ENCODE data around the gene OR2A7.
"Not testable (repeated sequence)": the region's sequence is repeated elsewhere in the genome, so short reads cannot be mapped to it uniquely, and the experiment has no call there.

OR2A7 gene, protein sequence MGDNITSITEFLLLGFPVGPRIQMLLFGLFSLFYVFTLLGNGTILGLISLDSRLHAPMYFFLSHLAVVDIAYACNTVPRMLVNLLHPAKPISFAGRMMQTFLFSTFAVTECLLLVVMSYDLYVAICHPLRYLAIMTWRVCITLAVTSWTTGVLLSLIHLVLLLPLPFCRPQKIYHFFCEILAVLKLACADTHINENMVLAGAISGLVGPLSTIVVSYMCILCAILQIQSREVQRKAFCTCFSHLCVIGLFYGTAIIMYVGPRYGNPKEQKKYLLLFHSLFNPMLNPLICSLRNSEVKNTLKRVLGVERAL

GRCh38 chr7:144264692-144265091 lies at the start of gene OR2A7:
TSS of gene OR2A7 (minus strand) at chr7:144264792. CDS start at chr7:144259628, 5,164 bp downstream.
- not testable (repeated sequence) for H3K27ac ChIP-seq (ENCODE audit: low read depth, low read length); H3K4me3 ChIP-seq (ENCODE audit: low read depth, low read length); H3K9ac ChIP-seq (ENCODE audit: low read length); H3K36me3 ChIP-seq (ENCODE audit: control insufficient read depth, insufficient read depth, low read length); H3K9me3 ChIP-seq (ENCODE audit: control insufficient read depth, insufficient read depth, low read depth, low read length); H3K27me3 ChIP-seq (ENCODE audit: control insufficient read depth, insufficient read depth, low read length); H3K4me1 ChIP-seq (ENCODE audit: control insufficient read depth, insufficient read depth, low read length)

- not testable (repeated sequence) for H3K4me3 ChIP-seq (ENCODE audit: low read depth, low read length); H3K4me1 ChIP-seq (ENCODE audit: control insufficient read depth, insufficient read depth, low read length); H3K9ac ChIP-seq (ENCODE audit: low read length); H3K36me3 ChIP-seq (ENCODE audit: control insufficient read depth, insufficient read depth, low read length); H3K27me3 ChIP-seq (ENCODE audit: control insufficient read depth, insufficient read depth, low read length); H3K9me3 ChIP-seq (ENCODE audit: control insufficient read depth, insufficient read depth, low read depth, low read length); H3K27ac ChIP-seq (ENCODE audit: low read depth, low read length)
Observed at GRCh38 chr7:144311872-144312469, 47.4 kb upstream of the OR2A7 start, which contains the start of gene OR2A1. TSS of gene OR2A1 (plus strand) at chr7:144312419. CDS start at chr7:144318125, 5,706 bp downstream.

GRCh38 chr7:144311218-144311617 lies 46.6 kb upstream of the OR2A7 start:
- not testable (repeated sequence) for H3K36me3 ChIP-seq (ENCODE audit: control insufficient read depth, insufficient read depth, low read length); H3K4me3 ChIP-seq (ENCODE audit: low read depth, low read length); H3K9me3 ChIP-seq (ENCODE audit: control insufficient read depth, insufficient read depth, low read depth, low read length); H3K9ac ChIP-seq (ENCODE audit: low read length); H3K27me3 ChIP-seq (ENCODE audit: control insufficient read depth, insufficient read depth, low read length); H3K4me1 ChIP-seq (ENCODE audit: control insufficient read depth, insufficient read depth, low read length); H3K27ac ChIP-seq (ENCODE audit: low read depth, low read length)

DNA sequence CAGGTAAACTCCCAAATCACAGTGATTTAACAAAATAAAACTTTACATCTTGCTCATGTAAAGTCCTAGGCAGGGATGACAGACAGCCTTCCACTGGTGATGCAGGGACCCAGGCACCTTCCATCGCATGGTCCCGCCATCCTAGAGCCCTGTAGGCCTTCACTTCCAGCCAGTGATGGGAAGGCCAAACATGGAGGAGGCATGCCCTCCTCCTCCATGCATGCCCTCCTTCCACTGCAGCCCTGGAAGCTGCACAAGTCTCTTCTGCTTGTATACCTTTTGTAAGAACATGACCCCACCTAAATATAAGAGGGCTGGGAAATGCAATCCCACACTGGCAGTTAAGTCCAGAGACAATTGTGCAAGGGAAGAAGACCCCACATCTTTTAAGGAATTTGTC lies 45.1 kb upstream of the OR2A7 start:
- not testable (repeated sequence) for H3K27ac ChIP-seq (ENCODE audit: low read depth, low read length); H3K4me3 ChIP-seq (ENCODE audit: low read depth, low read length); H3K9me3 ChIP-seq (ENCODE audit: control insufficient read depth, insufficient read depth, low read depth, low read length); H3K36me3 ChIP-seq (ENCODE audit: control insufficient read depth, insufficient read depth, low read length); H3K4me1 ChIP-seq (ENCODE audit: control insufficient read depth, insufficient read depth, low read length); H3K27me3 ChIP-seq (ENCODE audit: control insufficient read depth, insufficient read depth, low read length); H3K9ac ChIP-seq (ENCODE audit: low read length)

- H3K27me3 ChIP-seq (ENCODE audit: control insufficient read depth, insufficient read depth, low read length); H3K9ac ChIP-seq (ENCODE audit: low read length); H3K9me3 ChIP-seq (ENCODE audit: control insufficient read depth, insufficient read depth, low read depth, low read length); H3K27ac ChIP-seq (ENCODE audit: low read depth, low read length); H3K4me3 ChIP-seq (ENCODE audit: low read depth, low read length); H3K4me1 ChIP-seq (ENCODE audit: control insufficient read depth, insufficient read depth, low read length); H3K36me3 ChIP-seq (ENCODE audit: control insufficient read depth, insufficient read depth, low read length): not testable (repeated sequence)
Observed at GRCh38 chr7:144305156-144305555, 40.6 kb upstream of the OR2A7 start.

DNA sequence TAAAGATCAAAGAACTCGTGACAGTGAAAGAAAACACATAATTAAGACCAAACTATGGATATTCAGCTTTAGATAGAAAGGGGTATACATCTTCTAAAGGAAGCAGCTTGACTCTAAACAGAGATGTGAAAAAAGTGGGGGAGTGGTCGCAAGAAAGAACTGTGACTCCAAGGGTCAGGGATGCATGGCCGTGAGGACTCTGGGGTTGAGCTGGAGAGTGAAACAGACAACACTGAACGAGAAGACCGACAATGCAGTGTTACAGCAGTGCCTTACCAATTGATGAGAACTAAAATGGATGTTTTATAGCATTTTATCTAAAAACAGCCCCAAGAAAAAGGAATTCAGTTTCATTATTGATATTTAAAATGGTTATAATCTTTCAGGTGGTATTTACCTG lies 39.0 kb upstream of the OR2A7 start:
- not testable (repeated sequence) for H3K27ac ChIP-seq (ENCODE audit: low read depth, low read length); H3K27me3 ChIP-seq (ENCODE audit: control insufficient read depth, insufficient read depth, low read length); H3K36me3 ChIP-seq (ENCODE audit: control insufficient read depth, insufficient read depth, low read length)

DNA sequence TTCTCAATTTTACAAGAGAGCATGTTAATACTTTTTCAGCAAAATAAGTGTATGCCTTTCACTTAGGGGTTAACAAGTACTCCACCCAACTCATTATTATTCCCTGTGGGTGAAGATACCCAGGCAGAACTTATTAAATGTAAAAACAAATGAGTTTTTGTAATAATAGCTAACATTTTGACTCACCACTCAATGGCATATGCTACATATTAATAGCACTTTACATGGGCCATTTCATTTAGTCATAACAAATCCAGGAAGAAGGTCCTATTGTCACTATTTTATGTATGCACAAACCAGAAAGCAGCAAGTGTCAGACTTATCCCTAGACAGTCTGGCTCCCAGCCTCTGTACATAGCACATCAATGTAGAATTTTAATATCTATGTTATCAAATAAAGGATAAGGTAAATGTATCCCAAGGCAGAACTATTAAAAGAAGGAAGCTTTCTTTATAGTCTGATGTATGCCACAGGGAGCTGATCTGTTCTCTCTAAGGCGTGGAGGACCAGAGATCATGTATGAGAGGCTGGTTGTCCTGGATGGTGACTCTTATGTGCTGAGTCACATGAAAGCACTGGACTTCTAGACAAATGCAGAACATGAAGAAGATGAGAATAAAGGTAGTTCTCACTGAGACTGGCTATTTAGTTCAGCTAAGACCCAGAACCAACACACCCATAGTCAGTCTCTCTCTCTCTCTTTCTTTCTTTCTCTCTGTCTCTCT lies 38.1 kb upstream of the OR2A7 start:
- H3K27ac ChIP-seq (ENCODE audit: low read depth, low read length); H3K9ac ChIP-seq (ENCODE audit: low read length); H3K4me3 ChIP-seq (ENCODE audit: low read depth, low read length); H3K4me1 ChIP-seq (ENCODE audit: control insufficient read depth, insufficient read depth, low read length); H3K9me3 ChIP-seq (ENCODE audit: control insufficient read depth, insufficient read depth, low read depth, low read length); H3K27me3 ChIP-seq (ENCODE audit: control insufficient read depth, insufficient read depth, low read length); H3K36me3 ChIP-seq (ENCODE audit: control insufficient read depth, insufficient read depth, low read length): not testable (repeated sequence)

More for the DNA sequence above, 39.0 kb upstream of the OR2A7 start:
- H3K9me3 ChIP-seq (ENCODE audit: control insufficient read depth, insufficient read depth, low read depth, low read length); H3K9ac ChIP-seq (ENCODE audit: low read length); H3K4me3 ChIP-seq (ENCODE audit: low read depth, low read length); H3K4me1 ChIP-seq (ENCODE audit: control insufficient read depth, insufficient read depth, low read length): not testable (repeated sequence)

- H3K36me3 ChIP-seq (ENCODE audit: control insufficient read depth, insufficient read depth, low read length); H3K9me3 ChIP-seq (ENCODE audit: control insufficient read depth, insufficient read depth, low read depth, low read length); H3K9ac ChIP-seq (ENCODE audit: low read length); H3K27me3 ChIP-seq (ENCODE audit: control insufficient read depth, insufficient read depth, low read length); H3K27ac ChIP-seq (ENCODE audit: low read depth, low read length); H3K4me3 ChIP-seq (ENCODE audit: low read depth, low read length); H3K4me1 ChIP-seq (ENCODE audit: control insufficient read depth, insufficient read depth, low read length): not testable (repeated sequence)
Observed at GRCh38 chr7:144293794-144294499, 29.4 kb upstream of the OR2A7 start.

- H3K4me3 ChIP-seq (ENCODE audit: low read depth, low read length); H3K4me1 ChIP-seq (ENCODE audit: control insufficient read depth, insufficient read depth, low read length); H3K36me3 ChIP-seq (ENCODE audit: control insufficient read depth, insufficient read depth, low read length); H3K27me3 ChIP-seq (ENCODE audit: control insufficient read depth, insufficient read depth, low read length); H3K9me3 ChIP-seq (ENCODE audit: control insufficient read depth, insufficient read depth, low read depth, low read length); H3K27ac ChIP-seq (ENCODE audit: low read depth, low read length); H3K9ac ChIP-seq (ENCODE audit: low read length): not testable (repeated sequence)
Observed at GRCh38 chr7:144292384-144293161, 28.0 kb upstream of the OR2A7 start.

DNA sequence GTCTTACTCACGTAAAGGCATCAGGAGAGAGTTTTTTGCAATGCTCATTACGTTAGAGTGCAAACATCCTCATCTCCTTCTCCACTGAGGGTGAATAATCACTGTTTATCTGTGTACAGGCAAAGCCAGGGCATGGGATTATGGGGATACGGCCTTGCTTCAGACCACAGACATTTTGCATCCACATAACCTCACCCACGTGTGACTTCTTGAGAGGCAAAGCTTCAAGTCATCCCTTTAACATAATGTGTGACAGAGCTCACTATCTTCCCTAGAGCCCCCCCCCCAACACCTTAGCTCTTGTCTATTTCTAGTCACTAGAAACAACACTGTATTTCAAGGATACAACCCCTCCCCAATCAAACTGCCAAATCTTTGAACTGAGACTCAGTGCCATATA lies 27.0 kb upstream of the OR2A7 start:
- H3K4me1 ChIP-seq (ENCODE audit: control insufficient read depth, insufficient read depth, low read length); H3K36me3 ChIP-seq (ENCODE audit: control insufficient read depth, insufficient read depth, low read length); H3K27me3 ChIP-seq (ENCODE audit: control insufficient read depth, insufficient read depth, low read length); H3K27ac ChIP-seq (ENCODE audit: low read depth, low read length); H3K9me3 ChIP-seq (ENCODE audit: control insufficient read depth, insufficient read depth, low read depth, low read length); H3K4me3 ChIP-seq (ENCODE audit: low read depth, low read length); H3K9ac ChIP-seq (ENCODE audit: low read length): not testable (repeated sequence)
